Measurements from ENCODE around the gene PROCR.
"Not testable (repeated sequence)": the region's sequence is repeated elsewhere in the genome, so short reads cannot be mapped to it uniquely, and the experiment has no call there.

The PROCR gene

DNA sequence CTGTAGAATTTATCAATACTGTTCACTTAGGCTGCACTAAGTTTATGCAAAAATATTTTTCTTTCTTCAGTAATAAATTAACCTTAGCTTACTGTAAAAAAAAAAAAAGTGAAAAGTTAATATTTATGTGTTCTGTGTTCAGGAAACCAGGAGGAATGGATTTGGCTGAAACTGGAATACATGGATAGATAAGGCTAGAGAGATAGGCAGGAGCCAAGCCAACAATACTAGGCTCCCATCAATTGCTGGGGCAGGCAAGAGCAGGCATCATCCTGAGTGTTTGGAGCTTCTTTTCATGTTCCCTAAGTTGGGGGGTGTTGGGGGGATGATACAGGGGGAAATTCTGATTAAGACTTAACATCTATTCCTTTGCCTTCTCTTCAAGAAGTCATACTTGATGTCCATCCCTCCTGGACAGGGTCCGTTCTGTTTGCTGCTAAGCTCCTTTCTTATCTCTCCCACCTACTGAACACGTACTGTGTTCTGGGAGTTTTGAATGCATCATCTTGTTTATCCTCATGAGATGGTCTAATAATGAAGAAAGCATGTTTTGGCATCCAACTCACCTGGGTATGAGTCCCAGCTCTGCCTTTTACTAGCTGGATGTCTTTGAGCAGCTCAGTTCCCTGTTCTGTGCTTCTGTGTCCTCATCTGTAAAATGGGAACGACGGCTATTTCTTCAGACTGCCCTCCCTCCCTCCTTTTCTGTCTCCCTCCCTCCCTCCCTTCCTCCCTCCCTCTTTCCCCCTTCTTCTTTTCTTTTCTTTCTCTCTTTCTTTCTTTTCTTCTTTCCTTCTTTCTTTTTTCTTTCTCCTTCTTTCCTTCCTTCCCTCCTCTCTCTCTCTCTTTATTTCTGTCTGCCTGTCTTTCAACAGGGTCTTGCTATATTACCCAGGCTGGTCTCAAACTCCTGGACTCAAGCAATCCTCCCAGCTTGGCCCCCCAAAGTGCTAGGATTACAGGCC is 6.4 kb upstream of the PROCR start:
- DNase-seq: no peak

DNA sequence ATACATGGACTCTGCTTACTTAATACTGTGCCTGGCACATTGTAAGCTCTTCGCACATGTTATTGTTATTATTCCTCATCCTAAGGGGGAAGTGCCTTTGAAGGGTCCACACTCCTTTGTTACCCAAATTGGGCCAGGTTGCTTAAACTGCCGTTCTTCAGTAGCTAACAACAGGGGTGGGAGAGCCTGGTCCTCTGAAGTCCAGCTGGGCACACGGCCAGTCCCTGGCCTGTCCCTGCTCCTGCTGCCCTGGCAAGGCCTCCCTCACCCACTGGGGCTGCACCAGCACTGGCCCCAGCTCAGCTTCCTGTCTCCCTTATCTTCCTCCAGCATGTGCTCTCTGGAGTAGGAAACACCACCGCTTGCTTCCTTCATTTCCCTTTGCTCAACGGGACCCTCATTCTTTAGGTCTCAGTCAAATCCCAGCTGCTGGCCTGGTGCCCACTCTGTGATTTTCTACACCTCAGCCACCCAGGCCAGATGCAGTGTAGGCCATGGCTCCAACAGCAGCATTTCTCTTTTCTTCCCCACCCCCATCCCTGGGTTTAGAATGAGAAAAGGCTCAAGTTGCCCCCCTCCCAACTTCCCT is 5.5 kb upstream of the PROCR start:
- peak; percentile 64 for DNase-seq

- no peak for DNase-seq
These were observed 4.1 kb upstream of the PROCR start for GRCh38 chr20:35167787-35168186.

DNA sequence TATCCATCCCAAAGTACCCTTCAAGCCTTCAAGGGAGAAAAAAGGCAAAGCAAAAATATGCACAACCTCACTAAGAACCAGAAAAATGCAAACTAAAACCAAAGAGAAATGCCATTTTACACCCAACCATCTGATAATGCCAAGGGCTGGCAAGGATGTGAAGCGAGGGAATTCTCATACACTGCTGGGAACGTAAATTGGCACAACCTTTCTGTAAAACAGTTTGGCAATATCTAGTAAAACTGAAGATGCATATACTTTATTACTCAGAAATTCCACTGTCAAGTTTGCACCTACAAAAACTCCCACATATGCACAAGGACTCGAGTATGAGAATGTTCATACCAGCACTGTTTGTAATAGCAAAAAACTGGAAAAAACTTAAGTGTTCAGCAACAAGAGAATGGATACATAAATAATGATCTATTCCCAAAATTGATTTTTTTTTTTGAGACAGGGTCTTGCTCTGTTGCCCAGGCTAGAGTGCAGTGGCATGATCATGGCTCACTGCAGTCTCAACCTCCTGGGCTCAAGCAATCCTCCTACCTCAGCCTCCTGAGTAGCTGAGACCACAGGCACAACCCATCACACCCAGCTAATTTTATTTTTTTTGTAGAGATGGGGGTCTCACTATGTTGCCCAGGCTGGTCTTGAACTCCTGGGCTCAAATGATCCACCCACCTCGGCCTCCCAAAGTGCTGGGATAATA is 3.0 kb upstream of the PROCR start:
- DNase-seq: not testable (repeated sequence)

- DNase-seq: no peak
These were observed 477 bp upstream of the PROCR start for GRCh38 chr20:35171438-35171752.

GRCh38 chr20:35172434-35172806 is 548 bp downstream of the PROCR start:
- no peak for DNase-seq

- DNase-seq: no peak
These were observed 1.8 kb downstream of the PROCR start for GRCh38 chr20:35173576-35174192.

DNA sequence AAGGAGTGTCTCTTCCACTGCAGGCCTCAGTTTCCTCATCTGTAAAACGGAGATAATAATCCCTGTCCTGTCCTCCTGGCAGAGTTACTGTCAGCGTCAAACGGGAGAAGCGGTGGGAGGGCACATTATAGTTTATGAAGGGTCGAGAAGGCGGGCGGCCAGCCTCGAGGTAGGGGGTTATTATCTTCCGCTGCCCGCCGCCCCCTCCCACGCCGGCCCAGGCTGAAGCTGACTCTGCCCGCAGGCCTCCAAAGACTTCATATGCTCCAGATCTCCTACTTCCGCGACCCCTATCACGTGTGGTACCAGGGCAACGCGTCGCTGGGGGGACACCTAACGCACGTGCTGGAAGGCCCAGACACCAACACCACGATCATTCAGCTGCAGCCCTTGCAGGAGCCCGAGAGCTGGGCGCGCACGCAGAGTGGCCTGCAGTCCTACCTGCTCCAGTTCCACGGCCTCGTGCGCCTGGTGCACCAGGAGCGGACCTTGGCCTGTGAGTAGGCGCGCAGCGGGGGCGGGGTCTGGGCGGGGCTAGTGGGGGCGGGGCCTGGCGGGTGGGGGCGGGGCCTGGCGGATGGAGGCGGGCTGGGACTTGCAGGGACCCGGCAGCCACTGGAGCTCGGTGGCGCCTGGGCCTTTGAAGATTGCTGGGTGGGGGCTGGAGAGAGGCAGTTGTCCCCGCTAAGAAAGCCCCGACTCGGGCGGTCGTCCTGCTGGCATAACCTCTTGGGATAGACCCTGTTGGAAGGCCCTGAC is 2.8 kb downstream of the PROCR start:
- peak; percentile 55 for DNase-seq

DNA sequence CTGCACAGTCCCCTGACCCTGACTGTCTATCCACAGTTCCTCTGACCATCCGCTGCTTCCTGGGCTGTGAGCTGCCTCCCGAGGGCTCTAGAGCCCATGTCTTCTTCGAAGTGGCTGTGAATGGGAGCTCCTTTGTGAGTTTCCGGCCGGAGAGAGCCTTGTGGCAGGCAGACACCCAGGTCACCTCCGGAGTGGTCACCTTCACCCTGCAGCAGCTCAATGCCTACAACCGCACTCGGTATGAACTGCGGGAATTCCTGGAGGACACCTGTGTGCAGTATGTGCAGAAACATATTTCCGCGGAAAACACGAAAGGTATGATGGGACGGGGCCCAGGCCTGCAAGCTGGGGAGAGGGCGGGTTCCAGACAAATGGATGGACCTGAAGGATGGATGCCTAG is 4.3 kb downstream of the PROCR start:
- no peak for DNase-seq

DNA sequence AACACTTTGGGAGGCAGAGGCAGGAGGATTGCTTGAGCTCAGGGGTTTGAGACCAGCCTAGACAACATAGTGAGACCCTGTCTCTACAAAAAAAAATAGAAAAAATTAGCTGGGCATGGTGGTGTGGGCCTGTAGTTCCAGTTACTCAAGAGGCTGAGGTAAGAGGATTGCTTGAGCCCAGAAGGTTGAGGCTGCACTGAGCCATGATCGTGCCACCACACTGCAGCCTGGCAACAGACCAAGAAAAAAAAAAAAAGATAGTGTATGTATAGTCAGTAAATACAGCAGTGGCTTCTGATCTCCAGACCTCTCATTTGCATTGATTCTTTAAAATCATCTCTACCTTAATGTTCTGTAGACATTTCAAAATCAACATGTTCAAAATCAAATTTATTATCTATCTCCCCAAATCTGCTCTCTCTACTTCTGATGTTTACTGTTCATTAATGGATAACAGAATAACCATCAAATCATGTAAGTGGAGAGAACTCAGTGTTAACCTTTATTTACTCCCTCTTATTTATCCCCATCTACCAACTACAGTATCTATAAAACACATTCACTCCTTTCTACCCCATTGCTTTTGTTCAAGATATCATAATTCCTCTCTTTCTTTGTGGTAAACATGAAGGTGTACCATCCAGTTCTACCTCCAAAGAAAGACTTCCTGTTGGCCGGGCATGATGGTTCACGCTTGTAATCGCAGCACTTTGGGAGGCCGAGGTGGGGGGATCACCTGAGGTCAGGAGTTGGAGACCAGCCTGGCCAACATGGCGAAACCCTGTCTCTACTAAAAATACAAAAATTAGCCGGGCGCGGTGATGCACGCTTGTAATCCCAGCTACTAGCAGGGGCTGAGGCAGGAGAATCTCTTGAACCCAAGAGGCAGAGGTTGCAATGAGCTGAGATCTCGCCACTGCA is 7.7 kb downstream of the PROCR start:
- DNase-seq: no peak

GRCh38 chr20:35180266-35180665 is 8.4 kb downstream of the PROCR start:
- DNase-seq: no peak

DNA sequence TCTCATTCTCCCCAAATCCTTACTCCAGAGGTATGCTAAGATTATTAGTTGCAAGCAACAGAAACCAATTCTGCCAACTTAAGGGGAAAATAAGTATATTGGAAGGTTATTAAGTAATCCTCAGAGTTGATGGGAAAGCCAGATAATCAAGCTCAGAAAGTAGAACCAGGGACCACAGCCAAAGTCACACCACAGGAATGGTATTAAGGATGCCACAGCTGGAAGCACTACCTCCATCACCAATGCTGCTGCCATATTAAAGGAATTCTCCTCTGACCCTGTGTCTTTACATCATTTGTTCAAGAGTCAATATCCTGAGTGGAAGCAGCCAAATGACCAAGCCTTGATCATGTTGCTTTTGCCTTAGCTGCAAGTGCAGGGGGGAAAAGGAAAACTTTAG is 9.9 kb downstream of the PROCR start:
- no peak for DNase-seq

DNA sequence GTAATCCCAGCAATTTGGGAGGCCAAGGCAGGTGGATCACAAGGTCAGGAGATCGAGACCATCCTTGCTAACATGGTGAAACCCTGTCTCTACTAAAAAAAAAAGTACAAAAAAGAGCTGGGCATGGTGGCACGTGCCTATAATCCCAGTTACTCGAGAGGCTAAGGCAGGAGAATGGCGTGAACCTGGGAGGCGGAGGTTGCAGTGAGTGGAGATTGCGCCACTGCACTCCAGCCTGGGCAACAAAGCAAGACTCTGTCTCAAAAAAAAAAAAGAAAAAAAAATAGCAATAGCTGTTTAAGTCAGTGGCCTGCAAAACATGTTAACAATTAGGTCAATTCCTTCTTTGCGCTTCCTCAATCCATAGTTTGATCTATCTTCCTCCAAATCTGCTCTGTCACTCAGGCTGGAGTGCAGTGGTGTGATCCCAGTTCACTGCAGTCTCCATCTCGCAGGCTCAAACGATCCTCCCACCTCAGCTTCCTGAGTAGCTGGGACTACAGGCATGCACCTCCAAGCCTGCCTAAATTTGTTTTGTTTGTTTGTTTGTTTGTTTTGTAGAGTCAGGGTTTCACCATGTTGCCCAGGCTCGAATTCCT is 14.9 kb downstream of the PROCR start:
- not testable (repeated sequence) for DNase-seq

DNA sequence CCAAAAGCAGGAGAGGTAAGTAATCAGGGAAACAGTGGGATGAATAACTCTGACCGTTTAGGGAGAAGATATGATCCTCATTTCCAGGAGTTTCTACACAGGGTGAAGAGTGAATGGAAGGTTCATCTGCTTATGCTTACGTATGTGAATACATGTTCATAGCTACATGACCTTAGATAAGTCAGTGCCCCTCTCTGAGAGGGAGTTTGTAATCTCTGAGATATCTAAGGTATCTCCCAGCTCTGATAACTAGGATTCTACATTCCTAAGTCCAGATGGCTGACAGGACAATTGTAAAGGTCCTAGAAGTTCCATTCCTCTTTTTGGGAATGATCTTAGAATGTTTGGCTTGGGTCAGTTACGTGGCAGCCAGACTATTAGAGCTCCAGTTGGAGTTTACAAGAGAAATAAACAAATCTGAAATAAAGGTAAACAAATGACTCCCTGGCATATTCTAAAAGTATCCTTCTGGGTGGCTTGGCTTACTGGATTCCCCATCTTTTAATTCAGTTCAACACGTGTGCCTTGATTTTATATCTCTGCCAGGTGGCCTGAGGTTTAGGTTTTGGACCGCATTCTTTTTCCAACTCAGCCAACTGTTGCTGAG is 15.8 kb downstream of the PROCR start:
- DNase-seq: no peak

GRCh38 chr20:35189223-35189622 is 17.4 kb downstream of the PROCR start:
- DNase-seq: not testable (repeated sequence)

GRCh38 chr20:35190556-35190955 is 18.7 kb downstream of the PROCR start:
- no peak for DNase-seq

DNA sequence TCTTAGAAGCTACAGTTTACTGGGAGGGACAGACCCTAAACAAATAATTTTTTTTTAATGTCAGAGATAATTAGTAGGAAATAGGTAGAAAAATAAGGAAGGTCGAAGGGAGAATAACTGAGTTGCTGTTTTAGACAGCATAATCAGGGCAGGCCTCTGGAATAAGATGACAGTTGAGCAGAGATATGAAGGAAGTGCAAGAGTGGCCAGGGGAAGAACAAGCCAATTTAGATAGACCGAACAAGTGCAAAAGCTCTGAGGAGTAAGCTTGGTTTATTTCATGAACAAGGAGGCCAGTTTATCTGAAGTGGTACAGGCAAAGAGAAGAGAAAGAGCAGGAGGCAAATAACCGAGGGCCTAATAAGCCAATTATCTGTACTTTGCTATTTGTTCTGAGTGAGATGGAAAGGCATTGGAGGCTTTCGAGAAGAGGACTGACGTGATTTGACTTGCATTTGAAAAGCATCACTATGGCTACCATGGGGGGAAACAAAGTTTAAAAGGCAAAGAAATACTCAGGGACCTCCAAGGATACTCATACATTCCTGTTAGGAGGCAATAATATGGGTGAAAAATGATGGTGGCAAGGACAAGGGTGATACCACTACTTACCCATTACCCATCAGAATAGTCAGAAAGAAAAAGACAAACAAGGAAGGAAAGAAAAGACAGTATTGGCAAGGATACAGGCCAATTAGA is 19.7 kb downstream of the PROCR start:
- DNase-seq: no peak

GRCh38 chr20:35192118-35192872 is 20.4 kb downstream of the PROCR start:
- DNase-seq: no peak
